Stimulated activated naive CD8-positive, alpha-beta T cell treated with anti-CD3 and anti-CD28 coated beads, Interleukin-15, Interleukin-2, amounts not matched to agents 100 ng/mL and 50 ng/mL, for 24 hours (primary cell): ENCODE results near the gene CADM2.

Source experiments
- H3K27ac Mint-ChIP-seq: one replicate; pipeline ENCODE4 v1.8.0; 2021; ENCODE audit warnings: mild to moderate bottlenecking, mixed read lengths
- H3K27me3 Mint-ChIP-seq: one replicate; pipeline ENCODE4 v1.8.0; 2021; ENCODE audit warnings: mixed read lengths
- H3K36me3 Mint-ChIP-seq: one replicate; pipeline ENCODE4 v1.8.0; 2021; ENCODE audit warnings: low read depth, mixed read lengths
- H3K4me1 Mint-ChIP-seq: one replicate; pipeline ENCODE4 v1.8.0; 2021; ENCODE audit warnings: low read depth, mixed read lengths
- H3K4me3 Mint-ChIP-seq: one replicate; pipeline ENCODE4 v1.8.0; 2021; ENCODE audit warnings: mild to moderate bottlenecking, mixed read lengths
- H3K9me3 Mint-ChIP-seq: one replicate; pipeline ENCODE4 v1.8.0; 2021; ENCODE audit warnings: mixed read lengths

Gene CADM2

DNA sequence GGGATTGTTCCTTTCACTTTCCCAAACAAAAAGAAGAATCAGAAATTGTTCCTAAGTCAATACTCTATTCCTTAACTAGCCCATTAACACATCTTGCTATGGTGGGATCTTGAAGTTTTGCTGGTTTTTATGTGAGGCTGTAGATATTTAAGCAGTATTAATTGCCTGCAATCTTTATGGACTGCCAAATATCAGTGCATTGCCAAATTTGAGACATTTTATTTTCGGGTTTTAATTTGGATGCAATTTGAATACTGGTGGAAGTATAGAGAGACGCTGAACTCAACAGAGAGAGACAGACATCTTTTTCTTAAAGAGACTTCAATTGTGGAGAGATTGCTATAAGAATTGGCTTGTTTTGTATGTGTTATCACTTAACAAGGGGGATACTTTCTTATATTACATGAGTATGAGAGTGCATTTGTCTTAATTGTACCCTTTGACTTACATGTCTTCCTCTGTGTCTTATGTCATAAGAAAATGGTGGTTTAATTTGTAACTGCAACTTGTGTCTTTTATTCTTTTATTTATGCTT lies 10.0 kb downstream of the CADM2 start:
- Mint-ChIP-seq H3K27me3 (no peaks in the 10 kb centered on the region), H3K9me3 (no peaks in the 10 kb centered on the region), H3K27ac (no peak overlapping the region), H3K4me1 (no peaks in the 10 kb centered on the region), H3K36me3 (no peaks in the 10 kb centered on the region), H3K4me3 (no peak overlapping the region)

DNA sequence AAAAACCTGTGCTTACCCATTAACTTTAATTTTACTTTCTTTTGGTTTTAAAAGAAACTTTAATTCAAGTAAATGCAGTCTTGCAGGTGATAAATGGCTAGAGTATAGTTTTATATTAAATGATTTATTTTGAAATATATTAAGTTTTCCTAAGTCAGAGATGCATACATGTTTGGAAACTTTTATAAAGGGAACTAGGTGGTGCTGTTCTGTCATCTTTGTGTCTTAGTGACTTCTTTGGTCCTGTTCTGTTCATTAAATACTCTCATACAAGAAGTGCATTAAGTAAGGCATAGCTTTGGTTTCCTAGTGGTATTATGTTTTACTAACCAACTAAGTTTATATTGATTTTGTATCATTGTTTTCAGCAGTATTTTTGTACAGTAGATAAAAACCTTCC lies 15.6 kb downstream of the CADM2 start:
- no peaks in the 10 kb centered on the region for H3K36me3 Mint-ChIP-seq

DNA sequence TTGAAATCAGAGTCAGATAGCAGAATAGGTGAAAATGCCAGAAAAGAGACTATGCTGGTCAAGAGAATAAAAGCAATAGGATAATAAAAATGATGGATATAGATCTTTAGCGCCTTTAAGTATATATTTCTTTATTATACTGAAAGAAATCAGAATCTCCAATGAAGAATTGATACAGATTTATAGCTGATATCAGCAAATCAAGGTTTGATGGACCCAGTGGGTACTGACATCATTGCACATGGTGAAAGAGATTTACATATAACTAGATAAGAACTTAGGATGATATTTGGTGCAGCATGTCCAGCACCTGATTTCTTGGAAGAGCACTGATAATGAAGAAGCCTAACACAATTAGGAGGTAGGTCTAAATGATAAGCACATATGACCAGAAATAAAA lies 18.2 kb downstream of the CADM2 start:
- no peak overlapping the region for H3K4me3 Mint-ChIP-seq
- H3K27ac Mint-ChIP-seq: no peak overlapping the region
- H3K9me3 Mint-ChIP-seq: peaks cover 4% of the 10 kb centered on the region
- no peaks in the 10 kb centered on the region for H3K27me3 Mint-ChIP-seq
- H3K36me3 Mint-ChIP-seq: no peaks in the 10 kb centered on the region
- no peaks in the 10 kb centered on the region for H3K4me1 Mint-ChIP-seq

More for the DNA sequence above, 15.6 kb downstream of the CADM2 start:
- no peaks in the 10 kb centered on the region for H3K4me1 Mint-ChIP-seq
- no peaks in the 10 kb centered on the region for H3K9me3 Mint-ChIP-seq
- H3K27me3 Mint-ChIP-seq: no peaks in the 10 kb centered on the region
- no peak overlapping the region for H3K27ac Mint-ChIP-seq
- H3K4me3 Mint-ChIP-seq: no peak overlapping the region

DNA sequence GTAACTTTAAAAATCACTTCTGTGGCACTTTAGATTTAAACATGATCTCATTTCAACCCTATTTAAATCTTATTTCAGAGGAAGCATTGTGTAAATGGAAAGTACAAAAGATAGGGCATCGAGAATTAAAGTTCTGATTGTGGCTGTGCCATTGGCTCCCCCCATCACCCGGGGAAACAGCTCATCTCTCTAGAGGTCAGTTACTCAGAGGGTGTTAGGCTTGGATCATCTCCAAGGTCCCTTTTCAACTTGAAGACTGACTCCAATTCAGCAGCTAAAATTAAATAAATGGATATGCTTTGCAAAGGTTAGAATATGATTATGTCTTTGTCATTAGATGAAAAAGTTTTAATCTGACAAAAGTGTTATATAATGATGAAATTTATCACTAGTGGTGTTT lies 20.1 kb downstream of the CADM2 start:
- no peaks in the 10 kb centered on the region for H3K27me3 Mint-ChIP-seq
- H3K9me3 Mint-ChIP-seq: peaks cover 4% of the 10 kb centered on the region
- H3K36me3 Mint-ChIP-seq: no peaks in the 10 kb centered on the region
- H3K4me1 Mint-ChIP-seq: no peaks in the 10 kb centered on the region
- no peak overlapping the region for H3K27ac Mint-ChIP-seq
- no peak overlapping the region for H3K4me3 Mint-ChIP-seq

DNA sequence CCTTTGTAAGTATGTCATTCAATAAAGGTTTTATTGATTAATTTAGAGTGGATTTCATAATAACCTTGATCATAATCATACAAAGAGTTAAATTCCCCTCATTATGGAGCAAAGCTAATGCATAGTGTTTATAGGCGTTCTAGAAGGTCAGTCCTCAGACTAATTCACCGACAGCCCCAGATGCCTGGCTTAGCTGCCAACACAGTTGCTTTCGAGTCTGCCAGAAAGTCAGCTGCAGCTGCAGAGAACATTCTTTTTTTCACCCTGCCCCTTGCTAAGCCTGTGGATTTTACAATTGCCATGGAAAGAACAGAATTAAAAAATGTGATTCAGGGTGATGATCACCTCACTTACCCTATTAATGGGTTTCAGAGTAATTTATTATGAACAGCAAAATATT lies 21.2 kb downstream of the CADM2 start:
- no peak overlapping the region for H3K4me3 Mint-ChIP-seq
- no peaks in the 10 kb centered on the region for H3K27me3 Mint-ChIP-seq
- no peak overlapping the region for H3K27ac Mint-ChIP-seq
- H3K4me1 Mint-ChIP-seq: no peaks in the 10 kb centered on the region
- H3K9me3 Mint-ChIP-seq: peaks cover 4% of the 10 kb centered on the region
- H3K36me3 Mint-ChIP-seq: no peaks in the 10 kb centered on the region

GRCh38 chr3:84980456-84980855 lies 21.7 kb downstream of the CADM2 start:
- no peaks in the 10 kb centered on the region for H3K4me1 Mint-ChIP-seq
- H3K27ac Mint-ChIP-seq: no peak overlapping the region
- H3K4me3 Mint-ChIP-seq: no peak overlapping the region

GRCh38 chr3:84983490-84983889 lies 24.7 kb downstream of the CADM2 start:
- H3K9me3 Mint-ChIP-seq: peaks cover 4% of the 10 kb centered on the region
- H3K4me1 Mint-ChIP-seq: no peaks in the 10 kb centered on the region
- H3K36me3 Mint-ChIP-seq: no peaks in the 10 kb centered on the region
- no peak overlapping the region for H3K27ac Mint-ChIP-seq
- no peak overlapping the region for H3K4me3 Mint-ChIP-seq
- H3K27me3 Mint-ChIP-seq: no peaks in the 10 kb centered on the region

More at GRCh38 chr3:84980456-84980855, 21.7 kb downstream of the CADM2 start:
- no peaks in the 10 kb centered on the region for H3K27me3 Mint-ChIP-seq
- peaks cover 4% of the 10 kb centered on the region for H3K9me3 Mint-ChIP-seq
- no peaks in the 10 kb centered on the region for H3K36me3 Mint-ChIP-seq

DNA sequence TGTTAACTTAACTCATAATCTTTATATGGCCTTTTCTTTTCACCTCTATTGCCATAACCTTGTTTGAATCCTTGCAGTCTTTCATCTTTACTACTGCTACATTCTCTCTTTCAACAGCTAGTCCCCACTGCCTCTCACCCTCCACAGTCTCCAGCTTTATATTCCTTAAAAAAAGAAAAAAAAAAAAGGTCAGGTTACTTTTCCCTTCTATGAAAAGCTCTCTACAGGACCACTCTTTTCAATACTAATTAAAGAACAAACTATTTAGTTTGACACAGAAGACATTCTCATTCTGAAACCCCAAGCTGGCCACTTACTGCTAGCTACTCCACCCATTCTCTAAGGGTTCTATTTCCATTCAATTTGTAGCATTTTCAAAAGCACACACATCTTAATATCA lies 25.6 kb downstream of the CADM2 start:
- H3K4me1 Mint-ChIP-seq: no peaks in the 10 kb centered on the region
- H3K36me3 Mint-ChIP-seq: no peaks in the 10 kb centered on the region
- no peak overlapping the region for H3K27ac Mint-ChIP-seq
- H3K4me3 Mint-ChIP-seq: no peak overlapping the region
- H3K27me3 Mint-ChIP-seq: no peaks in the 10 kb centered on the region
- peaks cover 4% of the 10 kb centered on the region for H3K9me3 Mint-ChIP-seq

GRCh38 chr3:84985795-84986194 lies 27.0 kb downstream of the CADM2 start:
- Mint-ChIP-seq H3K9me3 (no peaks in the 10 kb centered on the region), H3K27ac (no peak overlapping the region), H3K4me3 (no peak overlapping the region), H3K4me1 (no peaks in the 10 kb centered on the region), H3K27me3 (no peaks in the 10 kb centered on the region), H3K36me3 (no peaks in the 10 kb centered on the region)

- Mint-ChIP-seq H3K4me1 (no peaks in the 10 kb centered on the region), H3K36me3 (no peaks in the 10 kb centered on the region), H3K27me3 (no peaks in the 10 kb centered on the region), H3K9me3 (peaks cover 5% of the 10 kb centered on the region), H3K27ac (no peak overlapping the region), H3K4me3 (no peak overlapping the region)
Measured at GRCh38 chr3:84987706-84988504, 29.1 kb downstream of the CADM2 start.

DNA sequence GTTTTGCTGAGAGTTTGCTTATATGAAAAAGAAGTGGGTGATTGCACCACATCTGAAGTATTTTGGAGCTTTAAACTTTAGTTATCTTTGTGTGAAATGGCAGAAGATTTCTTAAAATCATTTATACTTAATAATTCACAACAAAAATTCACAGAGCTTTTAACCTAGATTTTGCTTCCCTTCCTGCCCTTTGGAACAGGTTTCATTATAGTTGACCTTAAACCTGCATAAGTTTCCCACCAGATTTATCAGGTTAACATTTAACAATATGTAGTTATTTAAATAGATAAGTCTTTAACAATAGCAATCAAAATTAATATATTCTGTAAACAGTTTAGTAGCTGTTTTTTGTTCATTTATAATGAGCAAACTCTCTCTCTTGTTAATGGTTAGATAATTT lies 30.3 kb downstream of the CADM2 start:
- no peaks in the 10 kb centered on the region for H3K4me1 Mint-ChIP-seq
- no peak overlapping the region for H3K27ac Mint-ChIP-seq
- H3K4me3 Mint-ChIP-seq: no peak overlapping the region
- no peaks in the 10 kb centered on the region for H3K36me3 Mint-ChIP-seq
- no peaks in the 10 kb centered on the region for H3K27me3 Mint-ChIP-seq
- peaks cover 8% of the 10 kb centered on the region for H3K9me3 Mint-ChIP-seq

DNA sequence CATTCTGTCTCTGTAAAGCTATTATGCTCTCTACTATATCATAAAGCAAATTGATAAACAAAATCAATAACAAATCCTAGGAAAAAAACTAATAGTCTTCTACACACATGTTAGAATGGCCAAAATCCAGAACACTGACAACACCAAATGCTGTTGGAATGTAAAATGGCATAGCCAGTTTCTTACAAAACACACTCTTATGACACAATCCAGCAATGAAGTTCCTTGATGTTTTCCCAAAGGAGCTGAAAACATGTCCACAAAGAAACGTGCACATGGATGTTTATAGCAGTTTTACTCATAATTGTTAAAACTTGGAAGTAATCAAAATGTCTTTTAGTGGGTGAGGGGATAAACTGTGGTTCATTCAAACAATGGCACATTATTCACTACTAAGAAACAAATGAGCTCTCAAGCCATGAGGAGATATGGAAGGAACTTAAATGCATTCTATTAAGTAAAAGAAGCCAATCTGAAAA lies 32.7 kb downstream of the CADM2 start:
- Mint-ChIP-seq H3K27ac (no peak overlapping the region), H3K27me3 (no peaks in the 10 kb centered on the region), H3K9me3 (peaks cover 8% of the 10 kb centered on the region)

GRCh38 chr3:84993956-84994355 lies 35.2 kb downstream of the CADM2 start:
- no peak overlapping the region for H3K4me3 Mint-ChIP-seq
- H3K27me3 Mint-ChIP-seq: no peaks in the 10 kb centered on the region
- peaks cover 8% of the 10 kb centered on the region for H3K9me3 Mint-ChIP-seq
- H3K36me3 Mint-ChIP-seq: no peaks in the 10 kb centered on the region
- no peaks in the 10 kb centered on the region for H3K4me1 Mint-ChIP-seq
- H3K27ac Mint-ChIP-seq: no peak overlapping the region

More for the DNA sequence above, 32.7 kb downstream of the CADM2 start:
- Mint-ChIP-seq H3K4me1 (no peaks in the 10 kb centered on the region), H3K36me3 (no peaks in the 10 kb centered on the region), H3K4me3 (no peak overlapping the region)

DNA sequence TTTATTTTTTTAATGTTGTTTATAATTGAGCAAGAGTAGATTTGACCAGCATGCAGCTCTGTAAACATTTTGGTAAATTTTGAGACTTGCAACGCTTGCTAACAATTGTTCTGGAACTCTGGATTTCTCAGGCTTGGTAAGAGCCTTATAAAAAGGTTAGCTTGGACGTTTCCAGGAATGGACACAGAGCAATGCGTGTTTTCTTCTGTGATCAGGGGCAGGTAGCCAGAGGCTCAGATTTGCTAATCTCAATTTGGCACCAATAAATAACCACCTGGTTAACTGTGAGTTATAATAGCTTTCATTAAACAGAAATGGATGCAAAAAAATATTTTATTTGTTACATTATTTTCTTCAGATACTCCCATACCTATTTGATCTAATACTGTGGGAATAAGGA lies 39.8 kb downstream of the CADM2 start:
- H3K4me3 Mint-ChIP-seq: no peak overlapping the region
- H3K27me3 Mint-ChIP-seq: no peaks in the 10 kb centered on the region
- H3K36me3 Mint-ChIP-seq: no peaks in the 10 kb centered on the region
- no peaks in the 10 kb centered on the region for H3K4me1 Mint-ChIP-seq
- H3K27ac Mint-ChIP-seq: no peak overlapping the region
- no peaks in the 10 kb centered on the region for H3K9me3 Mint-ChIP-seq

GRCh38 chr3:85003479-85003878 lies 44.7 kb downstream of the CADM2 start:
- Mint-ChIP-seq H3K4me1 (no peaks in the 10 kb centered on the region), H3K27ac (no peak overlapping the region), H3K4me3 (no peak overlapping the region), H3K36me3 (no peaks in the 10 kb centered on the region), H3K27me3 (no peaks in the 10 kb centered on the region), H3K9me3 (peaks cover 5% of the 10 kb centered on the region)

DNA sequence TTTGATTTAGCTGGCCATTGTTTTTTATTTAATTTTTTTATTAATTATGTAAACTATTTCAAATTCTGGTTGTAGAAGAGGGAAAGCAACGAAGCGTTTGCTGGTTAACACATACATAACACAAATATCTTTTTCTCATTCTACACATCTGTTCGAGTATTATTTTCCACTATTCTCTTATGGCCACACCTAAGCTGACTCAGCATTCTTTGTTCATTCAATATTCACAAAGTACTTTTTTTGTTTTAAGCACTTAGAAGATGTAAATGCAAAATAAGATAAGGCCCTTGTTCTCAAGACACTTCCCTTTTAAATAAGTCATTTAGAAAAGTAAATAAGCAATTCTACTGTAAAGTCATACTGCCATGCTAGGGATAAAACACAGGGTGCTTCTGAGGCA lies 45.4 kb downstream of the CADM2 start:
- Mint-ChIP-seq H3K27me3 (no peaks in the 10 kb centered on the region), H3K9me3 (peaks cover 5% of the 10 kb centered on the region), H3K36me3 (no peaks in the 10 kb centered on the region), H3K27ac (no peak overlapping the region), H3K4me3 (no peak overlapping the region), H3K4me1 (no peaks in the 10 kb centered on the region)
